Stimulated activated CD8-positive, alpha-beta memory T cell treated with anti-CD3 and anti-CD28 coated beads, Interleukin-4, amount 100 ng/mL, for 4 hours (primary cell): Measurements from ENCODE around the gene MOB3A.

Experiments used
- DNase-seq, 2 donors: peaks; one replicate each; pipeline ENCODE4 v3.0.0-alpha.2; 2020; ENCODE audit warnings: low read depth in 2 of 2, low spot score in 1 of 2

The MOB3A gene

GRCh38 chr19:2060884-2061494, 35.1 kb downstream of the MOB3A start:
- no peak for DNase-seq

GRCh38 chr19:2059422-2060201, 36.5 kb downstream of the MOB3A start:
- DNase-seq, result no peak

GRCh38 chr19:2058570-2059421, 37.3 kb downstream of the MOB3A start:
- DNase-seq, result no peak

- DNase-seq, result no peak
These were observed 38.3 kb downstream of the MOB3A start for GRCh38 chr19:2057484-2058469.

- no peak for DNase-seq
These were observed 39.3 kb downstream of the MOB3A start for GRCh38 chr19:2056837-2057192.

GRCh38 chr19:2055931-2056836, 39.9 kb downstream of the MOB3A start:
- DNase-seq, result no peak

GRCh38 chr19:2054763-2055162, 41.4 kb downstream of the MOB3A start:
- no peak for DNase-seq

GRCh38 chr19:2053601-2054389, 42.3 kb downstream of the MOB3A start:
- DNase-seq, result no peak

- no peak for DNase-seq
These were observed 44.1 kb downstream of the MOB3A start for GRCh38 chr19:2051773-2052704.

- DNase-seq, result peak; percentile 89
These were observed 44.9 kb downstream of the MOB3A start, which contains the start of gene MKNK2 for GRCh38 chr19:2050991-2051772. MKNK2 (minus strand) TSS chr19:2051244; CDS start chr19:2050851, 393 bp downstream.

GRCh38 chr19:2050349-2050990, 45.7 kb downstream of the MOB3A start:
- no peak for DNase-seq

GRCh38 chr19:2049741-2050348, 46.3 kb downstream of the MOB3A start:
- DNase-seq, result no peak

- DNase-seq, result no peak
These were observed 47.0 kb downstream of the MOB3A start for GRCh38 chr19:2048959-2049740.

GRCh38 chr19:2048104-2048958, 47.8 kb downstream of the MOB3A start:
- DNase-seq, result no peak
